ENCODE data around the gene LY6G6C. TPM values are rescaled to one million over a fixed set of nuclear protein-coding genes. Genes with fewer than 3 reads are reported as not detected.

LY6G6C gene
- total and polyA plus RNA-seq, 2 of the 13 experiments (the other 11 are each of a cell fraction or from before 2014, with no cell fraction given) = 0.15 TPM; not detected in 1

DNA sequence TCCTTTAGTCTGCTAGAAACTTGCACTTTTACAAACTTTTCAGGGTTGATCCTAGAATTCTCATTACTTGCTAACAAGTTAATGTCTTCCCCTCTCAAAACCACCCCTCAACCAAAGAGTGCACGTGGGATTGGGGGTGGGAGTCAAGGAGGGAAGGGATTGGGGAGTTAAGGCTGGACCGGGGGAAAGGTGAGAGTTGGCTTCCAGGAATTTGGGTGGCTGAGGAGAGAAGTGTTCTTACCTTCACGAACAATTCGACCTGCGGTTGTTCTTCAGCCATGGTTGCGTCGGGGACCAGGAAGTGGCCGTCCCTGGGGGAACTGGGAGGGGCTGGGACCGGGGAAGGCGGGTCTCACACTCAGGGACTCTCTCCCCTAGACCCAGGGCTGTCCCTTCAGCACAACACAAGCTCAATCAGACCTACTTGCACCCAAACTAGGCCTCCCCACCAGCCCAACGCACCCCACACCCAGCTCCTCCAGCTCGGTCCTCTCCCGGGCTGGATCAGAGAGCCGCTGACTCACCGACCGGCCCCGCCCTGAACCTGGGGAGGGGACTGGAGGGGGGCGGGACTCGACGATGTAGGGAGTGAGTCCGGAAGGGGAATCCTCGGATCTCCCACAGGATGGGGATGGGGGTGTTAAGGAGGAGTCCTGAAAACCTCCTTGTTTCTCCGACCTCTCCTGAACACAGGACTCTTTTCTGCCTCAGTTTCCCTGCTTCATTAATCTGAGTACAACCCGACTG, 14.6 kb upstream of the LY6G6C start, which contains the start of gene CLIC1 (continued):
- TF ChIP-seq SMYD3 (CRISPR knock-in tag; IDR thresholded peaks at IDR 0.05) (no peak), ZNF263 (CRISPR knock-in tag; IDR thresholded peaks at IDR 0.05) (peak; percentile 86), RFX5 (IDR thresholded peaks at IDR 0.05; ENCODE audit: low read depth, low read length) (no peak), STAT5B (CRISPR knock-in tag; IDR thresholded peaks at IDR 0.05) (peak; percentile 39; the same call in 1 of the 2 replicates), ZNF33B (CRISPR knock-in tag; IDR thresholded peaks at IDR 0.05) (no peak), SRSF1 (optimal IDR thresholded peaks at IDR 0.05; ENCODE audit: low read depth, low read length) (peak; percentile 93), HOXA7 (CRISPR knock-in tag; IDR thresholded peaks at IDR 0.05) (no peak), ZNF75D (CRISPR knock-in tag; IDR thresholded peaks at IDR 0.05; ENCODE audit: borderline replicate concordance) (no peak), SMAD3 (CRISPR knock-in tag; IDR thresholded peaks at IDR 0.05) (peak; percentile 88), SRF (IDR thresholded peaks at IDR 0.05; ENCODE audit: low read depth, low read length) (no peak), ZNF205 (CRISPR knock-in tag; IDR thresholded peaks at IDR 0.05) (0 out of 2 replicates have a peak, but pooled peaks have one; percentile 18), NAIF1 (CRISPR knock-in tag; IDR thresholded peaks at IDR 0.05; ENCODE audit: borderline replicate concordance) (no peak; the same call in 1 of the 2 replicates), GFI1 (CRISPR knock-in tag; IDR thresholded peaks at IDR 0.05; ENCODE audit: borderline replicate concordance) (no peak), BORCS8-MEF2B (CRISPR knock-in tag; IDR thresholded peaks at IDR 0.05) (peak; percentile 89), ATRX (CRISPR knock-in tag; IDR thresholded peaks at IDR 0.05; ENCODE audit: borderline replicate concordance) (no peak), SRSF9 (IDR thresholded peaks at IDR 0.05; ENCODE audit: borderline replicate concordance, insufficient read depth, low read depth, low read length, poor library complexity, severe bottlenecking) (no peak)
- TF ChIP-seq, protein P1, sequence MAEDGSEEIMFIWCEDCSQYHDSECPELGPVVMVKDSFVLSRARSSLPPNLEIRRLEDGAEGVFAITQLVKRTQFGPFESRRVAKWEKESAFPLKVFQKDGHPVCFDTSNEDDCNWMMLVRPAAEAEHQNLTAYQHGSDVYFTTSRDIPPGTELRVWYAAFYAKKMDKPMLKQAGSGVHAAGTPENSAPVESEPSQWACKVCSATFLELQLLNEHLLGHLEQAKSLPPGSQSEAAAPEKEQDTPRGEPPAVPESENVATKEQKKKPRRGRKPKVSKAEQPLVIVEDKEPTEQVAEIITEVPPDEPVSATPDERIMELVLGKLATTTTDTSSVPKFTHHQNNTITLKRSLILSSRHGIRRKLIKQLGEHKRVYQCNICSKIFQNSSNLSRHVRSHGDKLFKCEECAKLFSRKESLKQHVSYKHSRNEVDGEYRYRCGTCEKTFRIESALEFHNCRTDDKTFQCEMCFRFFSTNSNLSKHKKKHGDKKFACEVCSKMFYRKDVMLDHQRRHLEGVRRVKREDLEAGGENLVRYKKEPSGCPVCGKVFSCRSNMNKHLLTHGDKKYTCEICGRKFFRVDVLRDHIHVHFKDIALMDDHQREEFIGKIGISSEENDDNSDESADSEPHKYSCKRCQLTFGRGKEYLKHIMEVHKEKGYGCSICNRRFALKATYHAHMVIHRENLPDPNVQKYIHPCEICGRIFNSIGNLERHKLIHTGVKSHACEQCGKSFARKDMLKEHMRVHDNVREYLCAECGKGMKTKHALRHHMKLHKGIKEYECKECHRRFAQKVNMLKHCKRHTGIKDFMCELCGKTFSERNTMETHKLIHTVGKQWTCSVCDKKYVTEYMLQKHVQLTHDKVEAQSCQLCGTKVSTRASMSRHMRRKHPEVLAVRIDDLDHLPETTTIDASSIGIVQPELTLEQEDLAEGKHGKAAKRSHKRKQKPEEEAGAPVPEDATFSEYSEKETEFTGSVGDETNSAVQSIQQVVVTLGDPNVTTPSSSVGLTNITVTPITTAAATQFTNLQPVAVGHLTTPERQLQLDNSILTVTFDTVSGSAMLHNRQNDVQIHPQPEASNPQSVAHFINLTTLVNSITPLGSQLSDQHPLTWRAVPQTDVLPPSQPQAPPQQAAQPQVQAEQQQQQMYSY (CRISPR knock-in tag; IDR thresholded peaks at IDR 0.05) = peak; percentile 62; the same call in 1 of the 2 replicates
- TF ChIP-seq, protein P2, sequence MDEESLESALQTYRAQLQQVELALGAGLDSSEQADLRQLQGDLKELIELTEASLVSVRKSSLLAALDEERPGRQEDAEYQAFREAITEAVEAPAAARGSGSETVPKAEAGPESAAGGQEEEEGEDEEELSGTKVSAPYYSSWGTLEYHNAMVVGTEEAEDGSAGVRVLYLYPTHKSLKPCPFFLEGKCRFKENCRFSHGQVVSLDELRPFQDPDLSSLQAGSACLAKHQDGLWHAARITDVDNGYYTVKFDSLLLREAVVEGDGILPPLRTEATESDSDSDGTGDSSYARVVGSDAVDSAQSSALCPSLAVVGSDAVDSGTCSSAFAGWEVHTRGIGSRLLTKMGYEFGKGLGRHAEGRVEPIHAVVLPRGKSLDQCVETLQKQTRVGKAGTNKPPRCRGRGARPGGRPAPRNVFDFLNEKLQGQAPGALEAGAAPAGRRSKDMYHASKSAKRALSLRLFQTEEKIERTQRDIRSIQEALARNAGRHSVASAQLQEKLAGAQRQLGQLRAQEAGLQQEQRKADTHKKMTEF (CRISPR knock-in tag; IDR thresholded peaks at IDR 0.05) = peak; percentile 93
- TF ChIP-seq, protein P3, sequence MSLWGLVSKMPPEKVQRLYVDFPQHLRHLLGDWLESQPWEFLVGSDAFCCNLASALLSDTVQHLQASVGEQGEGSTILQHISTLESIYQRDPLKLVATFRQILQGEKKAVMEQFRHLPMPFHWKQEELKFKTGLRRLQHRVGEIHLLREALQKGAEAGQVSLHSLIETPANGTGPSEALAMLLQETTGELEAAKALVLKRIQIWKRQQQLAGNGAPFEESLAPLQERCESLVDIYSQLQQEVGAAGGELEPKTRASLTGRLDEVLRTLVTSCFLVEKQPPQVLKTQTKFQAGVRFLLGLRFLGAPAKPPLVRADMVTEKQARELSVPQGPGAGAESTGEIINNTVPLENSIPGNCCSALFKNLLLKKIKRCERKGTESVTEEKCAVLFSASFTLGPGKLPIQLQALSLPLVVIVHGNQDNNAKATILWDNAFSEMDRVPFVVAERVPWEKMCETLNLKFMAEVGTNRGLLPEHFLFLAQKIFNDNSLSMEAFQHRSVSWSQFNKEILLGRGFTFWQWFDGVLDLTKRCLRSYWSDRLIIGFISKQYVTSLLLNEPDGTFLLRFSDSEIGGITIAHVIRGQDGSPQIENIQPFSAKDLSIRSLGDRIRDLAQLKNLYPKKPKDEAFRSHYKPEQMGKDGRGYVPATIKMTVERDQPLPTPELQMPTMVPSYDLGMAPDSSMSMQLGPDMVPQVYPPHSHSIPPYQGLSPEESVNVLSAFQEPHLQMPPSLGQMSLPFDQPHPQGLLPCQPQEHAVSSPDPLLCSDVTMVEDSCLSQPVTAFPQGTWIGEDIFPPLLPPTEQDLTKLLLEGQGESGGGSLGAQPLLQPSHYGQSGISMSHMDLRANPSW (CRISPR knock-in tag; IDR thresholded peaks at IDR 0.05; ENCODE audit: borderline replicate concordance) = no peak
- TF ChIP-seq, protein P4, sequence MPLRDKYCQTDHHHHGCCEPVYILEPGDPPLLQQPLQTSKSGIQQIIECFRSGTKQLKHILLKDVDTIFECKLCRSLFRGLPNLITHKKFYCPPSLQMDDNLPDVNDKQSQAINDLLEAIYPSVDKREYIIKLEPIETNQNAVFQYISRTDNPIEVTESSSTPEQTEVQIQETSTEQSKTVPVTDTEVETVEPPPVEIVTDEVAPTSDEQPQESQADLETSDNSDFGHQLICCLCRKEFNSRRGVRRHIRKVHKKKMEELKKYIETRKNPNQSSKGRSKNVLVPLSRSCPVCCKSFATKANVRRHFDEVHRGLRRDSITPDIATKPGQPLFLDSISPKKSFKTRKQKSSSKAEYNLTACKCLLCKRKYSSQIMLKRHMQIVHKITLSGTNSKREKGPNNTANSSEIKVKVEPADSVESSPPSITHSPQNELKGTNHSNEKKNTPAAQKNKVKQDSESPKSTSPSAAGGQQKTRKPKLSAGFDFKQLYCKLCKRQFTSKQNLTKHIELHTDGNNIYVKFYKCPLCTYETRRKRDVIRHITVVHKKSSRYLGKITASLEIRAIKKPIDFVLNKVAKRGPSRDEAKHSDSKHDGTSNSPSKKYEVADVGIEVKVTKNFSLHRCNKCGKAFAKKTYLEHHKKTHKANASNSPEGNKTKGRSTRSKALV (CRISPR knock-in tag; IDR thresholded peaks at IDR 0.05) = 0 out of 2 replicates have a peak, but pooled peaks have one; percentile 21

All from HepG2 (cell line).